Measurements from ENCODE around the gene TMEM131. TPM values are rescaled to one million over a fixed set of nuclear protein-coding genes. Genes with fewer than 3 reads are reported as not detected.
"Not testable (repeated sequence)": the region's sequence is repeated elsewhere in the genome, so short reads cannot be mapped to it uniquely, and the experiment has no call there.

Gene TMEM131
- total RNA-seq, 1 donor from 2014 or later: 33.8 TPM

DNA sequence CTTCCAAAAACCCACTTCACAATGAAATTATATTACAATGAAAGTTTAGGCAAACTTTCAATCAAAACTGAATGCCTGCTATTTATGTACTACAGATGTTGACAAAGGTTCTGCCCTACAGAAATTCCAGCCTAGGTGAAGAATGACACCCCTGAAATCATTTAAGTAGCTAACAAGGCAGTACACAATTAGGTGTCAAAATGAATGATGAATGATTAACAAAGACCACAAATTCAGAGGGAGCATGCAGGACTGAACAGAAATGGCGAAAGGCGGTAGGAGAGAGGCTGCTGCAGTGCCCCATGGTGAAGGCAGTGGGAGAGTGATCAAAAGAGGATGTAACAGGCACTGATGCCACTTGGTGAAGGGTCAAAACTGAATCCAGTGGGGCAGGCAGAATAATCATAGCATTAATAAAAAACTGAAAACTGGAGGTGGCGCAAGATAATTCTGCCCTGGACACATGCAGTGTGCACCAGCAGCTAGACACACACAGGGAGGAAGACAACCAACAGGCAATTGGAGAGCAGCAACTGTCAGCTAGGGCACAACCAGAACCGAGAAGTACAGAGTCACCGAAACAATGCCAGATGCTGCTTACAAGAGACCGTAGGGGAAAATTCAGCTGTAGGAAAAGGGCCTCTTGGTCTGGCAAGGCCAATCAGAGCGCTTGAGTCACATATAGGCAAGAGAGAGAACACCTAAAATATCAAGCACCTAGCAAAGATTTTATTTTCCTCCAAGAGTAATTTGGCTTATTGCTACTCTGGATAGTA lies 4.5 kb downstream of the TMEM131 start:
- no peak for ATAC-seq

DNA sequence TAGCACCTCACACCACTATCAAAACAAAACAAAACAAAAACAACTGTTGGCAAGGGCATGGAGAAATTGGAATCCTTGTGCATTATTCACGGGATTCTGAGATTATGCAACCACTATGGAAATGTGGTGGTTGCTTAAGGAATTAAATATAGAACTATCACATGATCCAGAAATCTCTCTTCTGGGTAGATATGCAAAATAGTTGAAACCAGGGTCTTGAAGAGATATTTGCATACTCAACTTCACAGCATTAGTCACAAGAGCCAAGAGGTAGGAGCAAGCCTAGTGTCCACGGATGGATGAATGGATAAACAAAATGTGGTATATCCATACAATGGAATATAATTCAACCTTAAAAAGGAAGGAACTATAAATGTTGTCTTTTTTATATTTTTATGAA lies 7.0 kb downstream of the TMEM131 start:
- ATAC-seq: no peak

DNA sequence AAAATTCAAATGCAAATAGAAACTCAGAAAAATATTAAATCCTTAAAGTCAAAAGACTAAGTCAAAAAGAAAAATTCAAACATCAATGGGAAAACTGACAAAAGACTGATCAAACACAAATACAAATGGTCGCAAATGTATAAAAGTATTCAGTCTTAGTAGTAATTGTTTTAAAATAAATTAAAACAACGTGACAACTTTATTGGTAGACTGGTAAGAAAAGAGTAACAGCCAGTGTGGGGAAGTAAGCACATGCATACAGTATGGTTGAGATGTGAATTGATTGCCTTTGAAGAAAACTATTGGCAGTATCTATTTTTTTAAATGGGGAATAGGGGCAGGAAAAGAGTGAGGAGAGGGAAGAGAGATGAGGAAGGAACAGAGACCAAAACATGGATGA lies 9.8 kb downstream of the TMEM131 start:
- ATAC-seq: no peak

DNA sequence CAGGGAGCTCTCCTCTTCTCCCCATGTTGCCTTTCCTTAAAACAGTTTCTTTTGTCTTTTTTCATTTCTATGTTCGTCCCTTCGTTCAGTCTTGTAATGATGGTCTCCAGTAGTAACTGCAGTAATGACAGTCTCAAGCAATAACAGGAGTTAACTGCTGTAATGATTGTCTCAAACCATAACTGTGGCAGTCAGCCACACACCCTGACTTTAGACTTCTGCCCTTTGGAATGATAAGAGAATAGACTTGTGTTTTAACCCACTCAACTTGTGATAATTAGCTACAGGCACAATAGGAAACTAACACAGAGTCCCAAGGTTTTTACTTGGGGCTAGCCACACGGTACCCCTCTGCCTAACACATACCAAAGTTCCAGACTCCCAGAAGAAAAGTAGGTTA lies 12.1 kb downstream of the TMEM131 start:
- no peak for ATAC-seq

DNA sequence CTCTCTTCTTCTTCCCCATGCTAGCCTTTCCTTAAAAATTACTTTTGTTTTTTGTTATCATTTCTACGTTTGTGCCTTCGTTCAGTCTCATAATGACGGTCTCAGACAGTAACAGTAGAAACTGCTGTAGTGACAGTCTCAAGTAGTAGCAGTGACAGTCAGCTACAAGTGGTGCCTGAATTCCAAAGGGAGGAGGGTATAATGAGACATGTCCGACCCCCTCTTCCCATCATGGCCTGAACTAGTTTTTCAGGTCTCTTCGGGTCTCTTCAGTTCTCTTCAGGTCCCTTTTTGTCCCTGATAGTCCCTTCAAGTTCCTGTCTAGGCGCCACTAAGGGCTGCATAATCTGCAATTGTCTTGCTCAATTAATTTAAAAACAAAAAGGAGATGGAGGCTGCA lies 12.6 kb downstream of the TMEM131 start:
- ATAC-seq: no peak

DNA sequence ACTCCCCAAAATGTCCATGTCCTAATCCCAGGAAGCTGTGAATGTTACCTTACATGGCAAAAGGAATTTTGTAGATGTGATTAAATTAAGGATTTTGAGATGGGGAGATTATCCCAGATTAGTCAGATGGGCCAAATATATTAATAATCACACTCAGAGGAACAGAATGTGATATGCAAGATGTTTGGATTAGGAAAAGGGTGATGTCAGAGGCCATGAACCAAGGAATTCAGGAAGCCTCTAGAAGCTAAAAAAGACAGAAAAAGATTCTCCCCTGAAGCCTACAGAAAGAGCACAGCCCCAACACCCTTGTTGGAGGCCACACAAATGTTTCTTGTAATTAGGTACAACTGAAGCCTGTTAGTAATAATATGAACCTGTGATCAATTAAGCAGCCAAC lies 13.1 kb downstream of the TMEM131 start:
- ATAC-seq: no peak

DNA sequence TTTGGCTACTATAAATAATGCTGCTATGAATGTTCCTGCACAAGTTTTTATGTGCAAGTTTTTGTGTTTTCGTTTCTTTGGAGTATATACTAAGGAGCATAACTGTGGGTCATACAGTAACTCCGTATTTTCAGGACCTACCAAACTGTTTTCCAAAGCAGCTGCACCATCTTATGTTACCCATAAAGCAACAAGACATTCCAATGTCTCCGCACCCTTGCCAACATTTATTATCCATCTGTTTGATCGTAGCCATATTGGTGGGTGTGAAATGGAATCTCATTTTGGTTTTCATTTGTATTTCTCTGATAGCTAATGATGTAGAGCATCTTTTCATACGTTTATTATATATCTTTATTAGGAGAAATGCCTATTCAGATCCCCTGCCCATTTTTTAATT lies 13.8 kb downstream of the TMEM131 start:
- ATAC-seq: no peak

DNA sequence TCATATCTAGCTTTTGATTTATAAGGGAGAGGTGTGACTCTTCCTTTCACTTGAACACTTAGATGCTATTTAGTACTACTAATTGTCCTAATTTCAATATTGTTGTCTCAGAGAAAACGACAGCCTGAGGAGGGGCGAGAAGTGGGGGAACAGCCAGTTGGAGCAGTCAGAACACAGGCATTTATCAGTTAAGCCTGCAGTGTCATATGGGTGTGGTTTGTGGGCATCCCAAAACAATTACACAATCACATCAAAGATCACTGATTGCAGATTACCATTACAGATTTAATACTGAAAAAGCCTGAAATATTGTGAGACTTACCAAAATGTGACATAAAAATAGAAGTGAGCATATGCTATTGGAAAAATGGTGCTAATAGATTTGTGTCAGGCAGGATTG lies 15.8 kb downstream of the TMEM131 start:
- ATAC-seq: no peak

DNA sequence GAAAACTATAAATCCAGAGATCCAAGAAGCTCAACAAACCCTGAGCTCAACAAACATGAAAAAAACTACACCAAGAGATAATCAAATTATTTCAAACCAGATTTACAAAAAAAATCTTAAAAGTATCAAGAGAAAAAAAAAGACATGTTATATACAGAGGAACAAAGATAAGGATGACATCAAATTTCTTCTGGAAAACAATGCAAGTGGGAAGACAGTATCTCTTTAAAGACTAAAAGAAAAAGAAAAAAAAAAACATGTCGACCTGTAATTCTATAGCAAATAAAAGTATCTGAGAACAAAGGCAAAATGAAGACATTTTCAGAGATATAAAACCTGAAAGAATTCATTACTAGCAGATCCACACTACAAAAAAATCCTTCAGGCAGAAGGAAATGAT lies 21.3 kb downstream of the TMEM131 start:
- ATAC-seq: no peak

DNA sequence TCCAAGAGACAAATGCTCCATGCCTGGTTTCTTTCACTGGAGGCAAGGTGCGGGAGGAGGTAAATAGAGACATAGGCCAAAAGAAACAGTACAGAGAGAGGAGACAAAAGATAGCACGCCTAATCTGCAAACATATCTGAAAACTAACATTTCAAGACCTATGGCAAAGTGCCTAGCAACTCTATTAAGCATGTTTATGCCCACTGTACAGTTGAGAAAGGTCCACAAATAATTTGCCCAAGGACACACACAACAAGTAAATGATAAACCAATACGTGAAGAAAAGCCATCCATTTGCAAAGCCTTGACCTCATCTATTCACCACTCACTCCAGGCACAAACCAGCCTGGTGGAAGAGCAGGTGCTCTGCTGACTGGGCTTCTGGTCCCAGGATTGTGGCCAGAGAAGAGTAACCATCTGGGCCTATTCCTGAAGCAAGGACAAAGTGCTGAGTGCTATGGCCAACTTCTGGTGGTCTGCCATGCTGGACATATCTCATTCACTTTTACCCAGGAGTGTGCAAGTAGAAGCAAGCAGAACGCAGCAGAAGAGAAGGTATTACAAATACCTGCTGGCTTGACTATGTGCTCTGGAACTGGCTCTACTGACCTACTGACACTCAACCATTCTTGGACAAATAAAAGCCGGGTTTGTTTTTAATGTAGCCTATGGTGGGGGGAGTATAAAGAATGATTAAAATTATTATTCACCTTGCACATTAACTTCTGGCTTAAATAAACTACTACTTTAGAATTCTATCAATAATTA lies 25.3 kb downstream of the TMEM131 start:
- no peak for ATAC-seq

DNA sequence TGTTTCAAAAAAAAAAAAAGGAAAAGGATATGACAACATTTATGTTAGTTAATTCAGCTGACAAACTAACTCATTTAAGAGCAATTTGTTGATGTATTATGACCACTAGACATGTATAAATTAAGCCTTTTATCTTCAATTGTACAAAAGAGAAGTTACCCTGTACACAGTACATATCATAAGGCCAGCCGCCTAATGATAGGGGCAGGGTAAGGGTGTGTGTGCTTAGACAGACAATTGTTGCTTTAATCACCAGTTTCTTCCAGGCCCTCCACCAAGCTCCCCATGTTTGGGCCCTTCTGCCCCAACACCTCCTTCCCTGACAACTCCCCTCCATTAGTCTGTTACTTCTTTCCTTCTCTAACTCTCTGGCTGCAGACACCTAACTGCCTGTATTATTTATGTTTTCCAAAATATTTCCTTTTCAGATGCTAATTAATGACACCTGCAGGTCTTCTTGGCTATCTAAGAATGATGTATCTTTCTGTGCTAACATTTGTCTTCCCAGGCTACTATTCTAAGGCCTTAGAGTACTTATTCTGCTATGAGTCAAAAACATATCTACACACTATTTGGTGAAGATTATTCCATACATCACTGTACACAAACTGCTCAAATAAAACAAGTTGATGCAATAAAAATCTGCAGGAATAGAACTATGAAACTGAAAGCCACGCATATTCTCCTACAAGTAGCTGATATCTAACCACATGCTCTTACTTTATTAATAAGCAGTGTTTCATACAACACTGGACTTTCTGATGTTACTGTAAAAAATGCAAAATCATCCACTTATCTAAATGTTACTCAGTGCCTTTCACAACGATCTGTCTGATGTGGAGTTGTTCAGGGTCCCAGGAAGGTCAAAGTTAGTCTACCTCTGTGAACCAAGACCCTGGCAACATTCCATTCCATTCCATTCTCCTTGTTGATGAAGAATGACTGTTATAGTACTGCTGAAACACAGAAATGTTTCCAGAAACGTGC lies 26.4 kb downstream of the TMEM131 start:
- no peak for ATAC-seq

DNA sequence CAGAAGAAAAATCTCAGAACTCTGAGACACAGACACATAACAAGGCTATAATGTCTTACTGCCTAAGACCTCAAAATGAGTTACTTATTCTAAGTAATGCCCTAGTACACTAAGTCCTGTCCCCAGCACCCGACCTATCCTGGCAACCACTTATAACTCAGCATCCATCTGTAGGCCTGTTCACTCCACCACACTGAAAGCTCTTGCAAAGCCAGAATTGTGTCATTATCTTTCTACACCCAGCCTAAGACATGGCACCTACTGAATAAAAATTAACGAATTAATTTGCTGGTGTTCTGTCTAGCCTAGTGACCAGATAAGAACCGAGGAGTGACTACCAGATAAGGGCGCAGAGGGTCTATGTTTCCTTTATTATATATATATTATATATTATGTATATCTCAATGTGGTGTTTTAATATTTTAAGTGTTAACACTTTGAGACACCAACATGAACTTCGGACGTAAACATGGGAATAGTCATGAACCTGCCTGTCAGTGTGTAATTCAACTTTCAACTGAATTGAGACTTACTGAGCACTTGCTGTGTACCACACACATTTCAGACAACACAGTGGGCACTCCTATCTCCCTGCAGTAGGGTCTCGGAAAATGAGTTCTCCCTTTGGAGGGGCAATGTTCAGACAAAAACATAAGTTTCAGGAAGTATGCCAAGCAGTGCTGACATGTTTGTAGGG lies 27.7 kb downstream of the TMEM131 start:
- no peak for ATAC-seq

DNA sequence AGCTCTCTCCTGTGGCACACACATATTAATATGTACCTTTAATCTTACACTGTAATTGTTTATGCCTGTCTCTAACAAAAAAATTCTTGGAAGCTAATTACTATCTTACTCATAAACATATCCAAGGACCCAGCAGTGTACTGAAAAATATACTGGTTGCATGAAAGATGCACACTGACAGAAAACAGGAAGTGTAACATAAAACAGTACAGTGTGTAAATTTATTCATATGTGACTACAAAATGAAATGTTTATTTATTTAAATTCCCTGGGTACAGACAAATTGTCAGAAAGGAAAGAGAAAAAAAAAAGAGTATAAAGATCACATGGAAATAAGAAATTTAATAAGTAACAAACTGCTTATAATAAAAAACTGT lies 28.5 kb downstream of the TMEM131 start:
- no peak for ATAC-seq

DNA sequence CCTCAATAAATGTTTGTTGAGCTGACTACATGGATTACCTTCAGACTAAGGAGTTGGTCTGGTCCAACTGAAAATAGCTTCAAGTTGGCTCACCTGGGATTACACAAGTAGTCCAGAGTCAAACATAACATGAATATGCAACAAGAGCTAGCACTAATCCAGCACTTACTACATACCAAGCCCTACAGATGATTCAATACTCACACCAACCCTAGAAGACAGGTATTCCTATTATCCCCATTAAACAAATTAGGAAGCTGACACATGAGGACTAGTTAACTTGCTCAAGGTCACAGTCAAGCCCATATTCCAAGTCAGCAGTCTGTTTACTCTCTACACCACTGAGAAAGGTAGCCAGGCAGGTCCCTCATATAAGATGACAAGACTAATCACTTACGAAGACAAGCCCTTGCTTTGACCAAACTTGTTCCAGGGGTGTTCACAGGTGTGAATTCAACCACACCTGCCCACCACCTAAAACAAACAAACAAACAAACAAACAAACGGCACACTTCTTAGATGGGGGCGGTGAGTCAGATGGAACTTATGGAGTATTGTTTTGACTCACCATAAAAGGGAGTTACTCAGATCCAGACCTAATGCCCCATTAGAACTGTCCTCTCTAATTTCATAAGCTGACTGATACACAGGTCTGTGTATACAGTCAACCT lies 29.1 kb downstream of the TMEM131 start:
- ATAC-seq: peak; percentile 95

DNA sequence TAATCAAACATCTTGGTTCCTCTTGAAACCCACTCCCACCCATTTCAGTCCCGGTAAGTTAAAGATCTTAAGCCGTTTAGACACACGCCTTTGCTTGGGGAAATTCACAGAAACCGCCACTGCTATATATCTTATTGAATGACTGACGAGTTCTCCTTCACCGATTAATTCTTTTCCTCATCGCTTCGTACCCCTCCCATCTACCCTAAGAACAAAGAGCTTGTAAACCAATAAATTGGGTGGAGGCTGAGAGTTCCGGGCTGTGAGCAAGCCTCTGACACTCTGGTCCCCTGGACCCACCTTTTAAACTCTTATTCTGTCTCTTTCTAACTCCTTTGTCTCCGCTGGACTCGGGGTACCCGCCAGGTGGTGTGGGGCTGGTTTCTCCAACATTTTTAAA lies 30.6 kb downstream of the TMEM131 start:
- no peak for ATAC-seq

DNA sequence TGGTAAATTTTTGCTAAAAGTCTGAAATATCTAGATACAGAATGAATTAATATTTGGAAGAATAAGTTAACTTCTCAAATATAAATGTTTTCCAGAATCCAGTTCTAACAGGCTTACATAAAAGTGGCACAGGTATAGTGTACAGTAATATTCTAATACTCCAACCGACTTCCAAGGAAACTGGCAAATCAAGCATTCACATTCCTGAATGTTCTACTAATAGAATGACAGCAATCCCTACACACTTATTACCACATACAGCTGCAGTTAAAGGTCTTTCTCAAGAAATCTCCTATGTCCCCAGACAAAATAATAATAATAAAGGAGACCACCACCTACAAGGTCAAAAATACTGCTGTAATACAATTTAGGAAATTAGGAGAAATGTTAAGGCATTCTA lies 31.9 kb downstream of the TMEM131 start:
- ATAC-seq: no peak

DNA sequence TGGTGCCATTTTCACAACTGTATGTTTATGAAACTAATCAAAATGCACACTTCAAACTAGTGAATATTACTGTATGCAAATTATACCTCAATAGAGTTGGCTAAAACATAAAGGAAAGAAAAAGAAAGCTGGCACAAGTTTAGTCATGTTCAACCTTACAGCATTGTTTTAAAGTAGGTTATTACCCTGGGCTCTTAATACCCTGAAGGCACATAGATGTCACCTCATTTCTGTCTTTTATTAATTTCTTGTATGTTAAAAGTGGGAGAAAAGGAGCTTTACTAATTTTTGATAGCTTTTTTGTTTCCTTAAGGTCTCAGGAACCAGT lies 32.7 kb downstream of the TMEM131 start:
- no peak for ATAC-seq

DNA sequence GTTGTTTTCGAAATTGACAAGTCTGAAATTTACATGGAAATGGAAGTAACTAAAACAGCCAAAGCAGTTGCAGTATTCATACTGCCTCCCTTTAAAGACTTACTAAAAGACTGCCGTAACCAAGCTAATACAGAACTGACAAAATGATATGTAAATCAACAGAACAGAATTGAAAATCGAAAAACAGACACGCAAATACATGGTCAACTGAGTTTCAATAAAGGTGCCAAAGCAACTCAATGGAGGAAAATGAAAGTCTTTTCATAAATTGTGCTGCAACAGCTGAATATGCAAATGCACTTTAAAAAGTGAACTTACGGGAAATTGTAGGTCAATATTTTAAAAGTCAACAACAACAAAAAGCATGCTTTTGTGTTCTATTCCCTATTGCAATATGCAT lies 34.2 kb downstream of the TMEM131 start:
- no peak for ATAC-seq

DNA sequence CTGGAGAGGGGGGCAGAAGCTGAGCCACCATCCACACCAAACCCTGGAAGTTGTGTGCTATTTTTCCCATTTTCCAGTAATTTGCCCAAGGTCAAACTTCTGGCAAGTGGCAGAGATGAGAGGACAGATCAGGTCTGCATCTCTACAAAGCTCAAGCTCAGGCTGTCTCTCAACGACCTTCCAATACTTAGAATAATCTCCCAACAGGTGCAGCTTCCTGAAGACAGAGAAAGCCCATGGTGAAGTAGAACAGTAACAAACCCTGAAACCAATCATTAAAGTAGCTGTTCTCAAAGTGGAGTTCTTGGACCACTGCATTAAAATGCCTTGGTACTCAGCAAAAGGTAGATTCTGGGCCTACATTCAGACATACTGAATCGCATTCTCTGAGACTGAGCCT lies 37.6 kb downstream of the TMEM131 start:
- ATAC-seq: no peak

DNA sequence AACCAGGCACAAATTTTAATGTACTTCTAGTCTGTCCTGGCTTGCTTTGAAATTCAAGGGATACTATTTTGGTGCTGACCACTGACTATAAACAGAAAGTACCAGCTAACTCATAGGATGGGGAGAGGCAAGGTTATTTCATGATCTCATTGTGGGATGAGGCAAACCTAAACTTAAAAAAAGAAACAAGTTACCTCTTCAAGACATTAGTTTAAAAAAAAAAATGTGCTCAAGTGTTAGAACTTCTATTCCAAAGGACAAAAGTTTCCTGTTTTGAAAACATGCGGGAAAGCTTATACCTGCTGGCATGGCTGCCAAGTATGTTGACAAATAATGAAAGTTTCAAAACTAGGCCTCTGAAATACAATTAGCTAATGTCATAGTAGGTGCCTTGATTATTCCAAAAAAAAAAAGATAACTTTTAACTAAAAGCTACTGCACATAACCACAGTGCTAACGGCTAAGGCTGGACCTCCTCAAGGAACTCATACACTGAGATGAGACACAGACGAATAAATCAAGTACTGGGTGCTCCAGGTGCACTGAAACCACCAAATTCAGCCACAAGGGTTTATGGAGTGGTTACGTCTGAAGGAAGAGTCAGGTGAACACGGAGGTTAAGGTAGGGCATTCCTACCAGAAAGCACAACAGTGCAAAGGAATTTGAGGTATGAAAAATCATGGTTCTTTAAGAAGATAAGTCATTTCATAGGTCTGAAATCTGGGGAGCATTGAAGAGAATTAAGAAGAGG lies 38.1 kb downstream of the TMEM131 start:
- no peak for ATAC-seq

DNA sequence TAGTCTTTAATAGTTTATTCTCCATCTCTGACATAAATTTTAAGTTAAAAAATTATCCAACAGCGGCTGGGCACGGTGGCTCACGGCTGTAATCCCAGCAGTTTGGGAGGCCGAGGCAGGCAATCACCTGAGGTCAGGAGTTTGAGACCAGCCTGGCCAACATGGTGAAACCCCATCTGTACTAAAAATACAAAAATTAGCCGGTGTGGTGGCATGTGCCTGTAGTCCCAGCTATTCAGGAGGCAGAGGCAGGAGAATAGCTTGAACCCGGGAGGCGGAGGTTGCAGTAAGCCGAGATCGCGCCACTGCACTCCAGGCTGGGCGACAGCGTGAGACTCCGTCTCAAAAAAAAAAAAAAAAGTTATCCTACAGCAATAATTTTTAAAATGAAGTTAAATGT lies 39.0 kb downstream of the TMEM131 start:
- ATAC-seq: not testable (repeated sequence)
